ENCODE data around the gene ATRNL1.

DNA sequence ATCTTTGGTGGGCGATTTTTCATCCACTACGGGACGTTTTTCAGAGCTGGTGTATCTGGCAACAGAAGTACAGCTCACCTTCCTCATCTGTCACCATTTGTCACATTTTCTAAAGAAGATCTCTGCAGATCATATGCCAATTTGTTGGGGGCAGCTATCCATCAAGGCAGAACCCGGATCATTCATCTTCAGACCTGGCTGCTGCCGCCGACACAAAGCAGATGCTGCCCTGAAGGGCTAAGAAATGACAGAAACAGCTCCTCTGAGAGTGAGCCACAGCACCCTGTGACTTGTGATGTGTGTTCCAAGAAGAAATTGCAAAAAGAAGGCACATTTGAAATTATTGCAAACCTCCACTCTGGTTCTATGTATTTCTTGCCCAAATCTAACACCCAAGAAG is 888.9 kb downstream of the ATRNL1 start:
- TF ChIP-seq, protein P1, sequence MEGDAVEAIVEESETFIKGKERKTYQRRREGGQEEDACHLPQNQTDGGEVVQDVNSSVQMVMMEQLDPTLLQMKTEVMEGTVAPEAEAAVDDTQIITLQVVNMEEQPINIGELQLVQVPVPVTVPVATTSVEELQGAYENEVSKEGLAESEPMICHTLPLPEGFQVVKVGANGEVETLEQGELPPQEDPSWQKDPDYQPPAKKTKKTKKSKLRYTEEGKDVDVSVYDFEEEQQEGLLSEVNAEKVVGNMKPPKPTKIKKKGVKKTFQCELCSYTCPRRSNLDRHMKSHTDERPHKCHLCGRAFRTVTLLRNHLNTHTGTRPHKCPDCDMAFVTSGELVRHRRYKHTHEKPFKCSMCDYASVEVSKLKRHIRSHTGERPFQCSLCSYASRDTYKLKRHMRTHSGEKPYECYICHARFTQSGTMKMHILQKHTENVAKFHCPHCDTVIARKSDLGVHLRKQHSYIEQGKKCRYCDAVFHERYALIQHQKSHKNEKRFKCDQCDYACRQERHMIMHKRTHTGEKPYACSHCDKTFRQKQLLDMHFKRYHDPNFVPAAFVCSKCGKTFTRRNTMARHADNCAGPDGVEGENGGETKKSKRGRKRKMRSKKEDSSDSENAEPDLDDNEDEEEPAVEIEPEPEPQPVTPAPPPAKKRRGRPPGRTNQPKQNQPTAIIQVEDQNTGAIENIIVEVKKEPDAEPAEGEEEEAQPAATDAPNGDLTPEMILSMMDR (IDR thresholded peaks at IDR 0.05; ENCODE audit: low read length): no peak
- TF ChIP-seq EZH2 (IDR thresholded peaks at IDR 0.05; ENCODE audit: borderline replicate concordance, low read length): no peak

Measured in OCI-LY1 (cell line).